MCF 10A (cell line): Measurements from ENCODE around the gene DNMT3B. TPM values are rescaled to one million over a fixed set of nuclear protein-coding genes. Genes with fewer than 3 reads are reported as not detected.

Experiments
- BruUV-seq: library from RNA; stranded (reverse); fragments of 400-500 nt; replicated peaks from 2 replicates; lab custom pipeline; 2021; lab: Mats Ljungman, UMichigan
- CTCF ChIA-PET: fragments of 300-600 bp; sonication (Branson Sonifier 250); formaldehyde crosslinking; extraction: SDS; loops from one replicate; lab custom pipeline; 2021; ENCODE audit warnings: antibody characterized with exemption, inconsistent platforms; lab: Yijun Ruan, JAX
- POLR2A ChIA-PET: fragments of 300-600, 350-650 bp; sonication (Branson Sonifier 250); formaldehyde crosslinking; extraction: SDS; loops from one replicate; lab custom pipeline; 2020; ENCODE audit warnings: antibody characterized with exemption, inconsistent platforms; lab: Yijun Ruan, JAX
- DNase-seq: peaks from one replicate; pipeline ENCODE4 v3.0.0-alpha.2; 2018; ENCODE audit not compliant: unreplicated experiment
- H3K27ac Mint-ChIP-seq: one replicate; pipeline ENCODE4 v1.8.0; 2022; ENCODE audit warnings: mild to moderate bottlenecking, low read depth, mixed read lengths; ENCODE audit not compliant: unreplicated experiment
- H3K27me3 Mint-ChIP-seq: one replicate; pipeline ENCODE4 v1.8.0; 2022; ENCODE audit warnings: mixed read lengths; ENCODE audit not compliant: insufficient read depth, unreplicated experiment
- H3K36me3 Mint-ChIP-seq: one replicate; pipeline ENCODE4 v1.8.0; 2022; ENCODE audit warnings: mild to moderate bottlenecking, moderate library complexity, mixed read lengths; ENCODE audit not compliant: insufficient read depth, unreplicated experiment
- H3K4me1 Mint-ChIP-seq: one replicate; pipeline ENCODE4 v1.8.0; 2022; ENCODE audit warnings: mixed read lengths; ENCODE audit not compliant: insufficient read depth, unreplicated experiment
- H3K4me3 Mint-ChIP-seq: one replicate; pipeline ENCODE4 v1.8.0; 2022; ENCODE audit warnings: mild to moderate bottlenecking, moderate library complexity, mixed read lengths; ENCODE audit not compliant: unreplicated experiment
- H3K9me3 Mint-ChIP-seq: one replicate; pipeline ENCODE4 v1.8.0; 2022; ENCODE audit warnings: mixed read lengths; ENCODE audit not compliant: unreplicated experiment
- intact Hi-C: fragments of 100-400 bp; cut with micrococcal nuclease; formaldehyde crosslinking; loops from 2 replicates; pipeline ENCODE4 v1.14.1; 2022
- total RNA-seq: library from RNA; stranded (reverse); gene quantifications from 2 replicates; pipeline ENCODE4 v1.2.3, GENCODE V29; 2022
- TF ChIP-seq, protein P1 (sequence below): fragments of 200-600 bp; IDR thresholded peaks from one replicate; pipeline ENCODE4 v1.8.0; 2022; ENCODE audit warnings: antibody characterized with exemption, mild to moderate bottlenecking; ENCODE audit not compliant: unreplicated experiment

The DNMT3B gene
- total RNA-seq, 1 experiment from 2014 or later = 1.3 TPM

DNA sequence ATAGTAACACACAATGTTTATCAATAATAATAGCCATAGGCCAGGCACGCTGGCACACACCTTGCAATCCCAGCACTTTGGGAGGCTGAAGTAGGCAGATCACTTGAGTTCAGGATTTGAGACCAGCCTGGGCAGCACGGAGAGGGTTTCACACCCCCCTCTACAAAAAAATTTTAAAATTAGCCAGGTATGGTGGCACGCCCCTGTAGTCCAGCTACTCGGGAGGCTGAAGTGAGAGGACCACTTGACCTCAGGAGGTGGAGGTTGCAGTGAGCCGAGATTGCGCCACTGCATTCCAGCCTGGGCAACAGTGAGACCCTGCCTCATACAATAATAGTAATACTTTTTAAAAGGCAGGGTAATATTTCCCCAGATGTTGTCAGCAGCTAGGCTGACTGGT lies 49.7 kb downstream of the DNMT3B start:
- TF ChIP-seq, protein P1, sequence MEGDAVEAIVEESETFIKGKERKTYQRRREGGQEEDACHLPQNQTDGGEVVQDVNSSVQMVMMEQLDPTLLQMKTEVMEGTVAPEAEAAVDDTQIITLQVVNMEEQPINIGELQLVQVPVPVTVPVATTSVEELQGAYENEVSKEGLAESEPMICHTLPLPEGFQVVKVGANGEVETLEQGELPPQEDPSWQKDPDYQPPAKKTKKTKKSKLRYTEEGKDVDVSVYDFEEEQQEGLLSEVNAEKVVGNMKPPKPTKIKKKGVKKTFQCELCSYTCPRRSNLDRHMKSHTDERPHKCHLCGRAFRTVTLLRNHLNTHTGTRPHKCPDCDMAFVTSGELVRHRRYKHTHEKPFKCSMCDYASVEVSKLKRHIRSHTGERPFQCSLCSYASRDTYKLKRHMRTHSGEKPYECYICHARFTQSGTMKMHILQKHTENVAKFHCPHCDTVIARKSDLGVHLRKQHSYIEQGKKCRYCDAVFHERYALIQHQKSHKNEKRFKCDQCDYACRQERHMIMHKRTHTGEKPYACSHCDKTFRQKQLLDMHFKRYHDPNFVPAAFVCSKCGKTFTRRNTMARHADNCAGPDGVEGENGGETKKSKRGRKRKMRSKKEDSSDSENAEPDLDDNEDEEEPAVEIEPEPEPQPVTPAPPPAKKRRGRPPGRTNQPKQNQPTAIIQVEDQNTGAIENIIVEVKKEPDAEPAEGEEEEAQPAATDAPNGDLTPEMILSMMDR = no peak
- H3K9me3 Mint-ChIP-seq = no peaks in the 10 kb centered on the region
- DNase-seq = no peak
- no peaks in the 10 kb centered on the region for H3K4me1 Mint-ChIP-seq
- BruUV-seq = no TSS peak
- no peak overlapping the region for H3K27ac Mint-ChIP-seq
- H3K27me3 Mint-ChIP-seq = no peaks in the 10 kb centered on the region
- CTCF ChIA-PET = interaction anchor here (0.6 to 0.7 kb wide), 3 partner anchors 69 to 161 kb away, joined by 4 to 6 read pairs (median 4); no protein-coding TSS in a partner anchor
- H3K36me3 Mint-ChIP-seq = no peaks in the 10 kb centered on the region
- intact Hi-C loops = no loop called here
- H3K4me3 Mint-ChIP-seq = no peak overlapping the region
- POLR2A ChIA-PET = interaction anchor here (0.7 kb wide), 1 partner anchor 52 kb away, joined by 3 read pairs; no protein-coding TSS in a partner anchor

DNA sequence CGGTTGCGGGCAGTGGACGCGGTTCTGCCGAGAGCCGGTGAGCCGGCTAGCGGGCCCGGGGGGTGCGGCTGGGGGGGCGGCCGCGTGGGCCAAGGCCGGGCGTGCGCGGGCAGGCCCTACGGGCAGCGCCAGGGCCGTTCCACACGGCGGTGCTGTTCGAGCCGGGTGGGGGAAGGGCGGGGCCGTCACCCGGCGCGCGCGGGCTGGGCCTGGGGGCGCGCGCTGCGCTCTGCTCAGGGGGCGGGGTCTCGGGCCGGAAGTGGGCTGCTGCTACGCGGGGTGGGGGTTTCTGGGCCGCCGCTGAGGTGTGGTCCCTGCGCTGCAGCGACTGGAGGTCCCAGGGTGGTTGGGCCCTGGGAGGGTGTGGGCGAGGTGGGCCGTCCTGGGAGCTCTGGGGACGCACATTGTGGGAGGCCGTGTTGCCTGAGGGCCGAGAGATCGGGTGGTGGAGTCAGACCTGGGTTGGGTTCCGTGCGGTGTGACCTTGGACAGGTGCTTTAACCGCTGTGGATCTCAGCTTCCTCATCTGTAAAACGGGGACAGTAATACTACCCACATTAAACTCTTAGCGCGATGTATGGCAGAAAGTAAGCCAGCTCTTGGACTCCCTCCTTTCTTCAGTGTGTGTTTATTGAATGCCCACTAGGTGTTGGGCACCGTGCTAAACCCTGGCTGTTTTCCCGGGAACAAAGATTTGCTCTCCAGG lies 58.0 kb downstream of the DNMT3B start:
- intact Hi-C loops = no loop called here
- DNase-seq = peak; percentile 61
- peak overlapping the region; percentile 74 for H3K27ac Mint-ChIP-seq
- H3K36me3 Mint-ChIP-seq = peaks cover 3% of the 10 kb centered on the region
- no peaks in the 10 kb centered on the region for H3K27me3 Mint-ChIP-seq
- no peaks in the 10 kb centered on the region for H3K9me3 Mint-ChIP-seq
- H3K4me3 Mint-ChIP-seq = peak overlapping the region; percentile 84
- peaks cover 33% of the 10 kb centered on the region for H3K4me1 Mint-ChIP-seq
- BruUV-seq = TSS peak; percentile 29
- POLR2A ChIA-PET = interaction anchor here (0.6 to 1.6 kb wide), 19 partner anchors 10 to 1158 kb away, joined by 3 to 6 read pairs (median 4); partner anchors contain the start of genes CDK5RAP1 and EFCAB8
- CTCF ChIA-PET = interaction anchor here (0.6 to 5.8 kb wide), 10 partner anchors 8 to 146 kb away, joined by 3 to 40 read pairs (median 4); partner anchors contain the start of gene C20orf203
- TF ChIP-seq, protein P1 = peak; percentile 4

DNA sequence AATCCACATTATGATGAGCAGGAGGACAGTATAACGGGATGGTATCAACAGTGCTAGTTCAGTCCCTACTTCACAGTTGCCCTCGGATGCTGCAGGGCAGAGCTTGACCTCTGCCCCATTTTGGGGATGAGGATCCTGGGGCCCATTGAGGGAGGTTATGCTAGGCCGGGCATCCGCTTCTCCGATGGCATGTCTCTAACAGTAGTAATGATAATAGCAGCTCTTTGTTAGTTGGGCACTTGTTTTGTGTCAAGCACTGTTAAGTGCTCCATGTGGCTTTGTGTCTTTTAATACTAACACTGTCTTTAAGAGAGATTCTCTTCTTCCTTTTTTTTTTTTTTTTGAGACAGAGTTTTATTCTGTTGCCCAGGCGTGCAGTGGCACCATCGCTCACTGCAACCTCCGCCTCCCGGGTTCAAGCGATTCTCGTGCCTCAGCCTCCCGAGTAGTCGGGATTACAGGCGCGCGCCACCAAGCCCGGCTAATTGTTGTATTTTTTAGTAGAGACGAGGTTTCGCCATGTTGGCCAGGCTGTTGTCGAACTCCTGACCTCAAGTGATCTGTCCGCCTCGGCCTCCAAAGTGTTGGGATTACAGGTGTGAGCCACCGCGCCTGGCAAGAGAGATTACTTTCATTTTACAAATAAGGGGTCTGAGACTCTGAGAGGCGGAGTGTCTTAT lies 58.7 kb downstream of the DNMT3B start:
- peak overlapping the region; percentile 84 for H3K4me3 Mint-ChIP-seq
- BruUV-seq = no TSS peak
- peak; percentile 16 for DNase-seq
- H3K27ac Mint-ChIP-seq = peak overlapping the region; percentile 74
- CTCF ChIA-PET = interaction anchor here (0.6 to 5.8 kb wide), 11 partner anchors 13 to 153 kb away, joined by 3 to 40 read pairs (median 4); partner anchors contain the start of gene C20orf203
- H3K4me1 Mint-ChIP-seq = peaks cover 33% of the 10 kb centered on the region
- POLR2A ChIA-PET = interaction anchor here (0.6 to 1.6 kb wide), 13 partner anchors 9 to 1292 kb away, joined by 3 to 6 read pairs (median 3); partner anchors contain the start of genes CDK5RAP1, EFCAB8 and EIF2S2
- intact Hi-C loops = no loop called here
- TF ChIP-seq, protein P1 = no peak
- H3K27me3 Mint-ChIP-seq = no peaks in the 10 kb centered on the region
- H3K9me3 Mint-ChIP-seq = no peaks in the 10 kb centered on the region
- H3K36me3 Mint-ChIP-seq = peaks cover 7% of the 10 kb centered on the region
